Naive B cell (primary cell): ENCODE results near the gene CXCL10. TPM values are rescaled to one million over a fixed set of nuclear protein-coding genes. Genes with fewer than 3 reads are reported as not detected.
A peak's percentile ranks its signal among the peaks of the same experiment; 100 is the strongest.
"Not testable (repeated sequence)": the region's sequence is repeated elsewhere in the genome, so short reads cannot be mapped to it uniquely, and the experiment has no call there.

Experiments
- ATAC-seq, 2 donors: fragments of 150-1000 bp; cut with Tn5 transposase; 2 replicates each; pipeline ENCODE4 v1.10.0; 2021; ENCODE audit warnings: low read depth in 2 of 2, mild to moderate bottlenecking in 2 of 2, moderate library complexity in 2 of 2
- DNase-seq: peaks from one replicate; pipeline ENCODE4 v3.0.0; 2022
- H3K27ac Mint-ChIP-seq, 6 donors: one replicate each; pipeline ENCODE4 v1.8.0; 2020 to 2022; ENCODE audit warnings: mild to moderate bottlenecking in 6 of 6, mixed read lengths in 6 of 6, moderate library complexity in 5 of 6, inconsistent platforms in 2 of 6
- H3K27me3 Mint-ChIP-seq, 3 donors: one replicate each; pipeline ENCODE4 v1.8.0; 2021 to 2022; ENCODE audit warnings: mixed read lengths in 3 of 3, mild to moderate bottlenecking in 1 of 3
- H3K36me3 Mint-ChIP-seq, 2 donors: one replicate each; pipeline ENCODE4 v1.8.0; 2020 to 2022; ENCODE audit warnings: mixed read lengths in 2 of 2, inconsistent platforms in 1 of 2, mild to moderate bottlenecking in 1 of 2
- H3K4me1 Mint-ChIP-seq, 3 donors: one replicate each; pipeline ENCODE4 v1.8.0; 2020 to 2022; ENCODE audit warnings: mixed read lengths in 3 of 3, inconsistent platforms in 1 of 3, mild to moderate bottlenecking in 1 of 3, moderate library complexity in 1 of 3
- H3K4me3 Mint-ChIP-seq, 8 donors: one replicate each; pipeline ENCODE4 v1.8.0; 2020 to 2022; ENCODE audit warnings: mild to moderate bottlenecking in 8 of 8, mixed read lengths in 8 of 8, moderate library complexity in 8 of 8, inconsistent platforms in 2 of 8
- H3K9me3 Mint-ChIP-seq, 7 donors: one replicate each; pipeline ENCODE4 v1.8.0; 2020 to 2022; ENCODE audit warnings: mixed read lengths in 7 of 7, mild to moderate bottlenecking in 5 of 7, inconsistent platforms in 2 of 7, moderate library complexity in 1 of 7
- polyA plus RNA-seq, 6 donors: library from polyadenylated mRNA; unstranded; fragments of 300-500 nt; fragmentation: Illumina TruSeq; gene quantifications; one replicate each; pipeline ENCODE4 v1.2.3, GENCODE V29; 2021; ENCODE audit warnings: low read depth in 6 of 6

The CXCL10 gene
- not detected for polyA plus RNA-seq

GRCh38 chr4:76023389-76023788 is at the start of gene CXCL10:
TSS of gene CXCL10 (minus strand) at chr4:76023497. CDS start at chr4:76023431, 66 bp downstream.
- Mint-ChIP-seq H3K27ac (peak within 1 kb of the TSS in 4 of 6 donors; percentile 22 to 84 (median 35)), H3K9me3 (peaks cover 0 to 2% (median 0%) of the 10 kb centered on the region in 7 donors), H3K4me3 (peak within 1 kb of the TSS in 5 of 8 donors; percentile 3 to 70 (median 47)), H3K4me1 (peaks cover 18 to 26% (median 23%) of the 10 kb centered on the region in 3 donors), H3K27me3 (no peaks in the 10 kb centered on the region), H3K36me3 (no peaks in the 10 kb centered on the region)
- peak; percentile 76 to 86 for ATAC-seq
- peak; percentile 9 for DNase-seq

GRCh38 chr4:76072760-76073159 is 49.5 kb upstream of the CXCL10 start:
- no peak for DNase-seq
- Mint-ChIP-seq H3K27ac (no peak overlapping the region), H3K4me1 (no peaks in the 10 kb centered on the region), H3K36me3 (no peaks in the 10 kb centered on the region), H3K4me3 (no peak overlapping the region), H3K27me3 (no peaks in the 10 kb centered on the region), H3K9me3 (no peaks in the 10 kb centered on the region)
- ATAC-seq = no peak

GRCh38 chr4:76067652-76068286 is 44.5 kb upstream of the CXCL10 start:
- Mint-ChIP-seq H3K9me3 (no peaks in the 10 kb centered on the region), H3K27ac (no peak overlapping the region), H3K4me1 (peaks cover 3 to 4% (median 4%) of the 10 kb centered on the region in 3 donors), H3K4me3 (no peak overlapping the region), H3K27me3 (no peaks in the 10 kb centered on the region), H3K36me3 (no peaks in the 10 kb centered on the region)
- DNase-seq = peak; percentile 71
- peak; percentile 92 to 98 for ATAC-seq

- H3K4me3 Mint-ChIP-seq = no peak overlapping the region
- no peak for DNase-seq
Observed at GRCh38 chr4:76066546-76066945, 43.2 kb upstream of the CXCL10 start.

GRCh38 chr4:76061982-76062381 is 38.7 kb upstream of the CXCL10 start:
- Mint-ChIP-seq H3K4me3 (peak overlapping the region; percentile 1 to 76 (median 42)), H3K27me3 (no peaks in the 10 kb centered on the region), H3K27ac (peak overlapping the region in 5 of 6 donors; percentile 18 to 83 (median 74)), H3K4me1 (peaks cover 25 to 31% (median 29%) of the 10 kb centered on the region in 3 donors), H3K9me3 (no peaks in the 10 kb centered on the region), H3K36me3 (no peaks in the 10 kb centered on the region)
- ATAC-seq (peak; percentile 99), DNase-seq (peak; percentile 66)

More at GRCh38 chr4:76066546-76066945, 43.2 kb upstream of the CXCL10 start:
- no peaks in the 10 kb centered on the region for H3K9me3 Mint-ChIP-seq
- peaks cover 10 to 14% (median 12%) of the 10 kb centered on the region in 3 donors for H3K4me1 Mint-ChIP-seq
- H3K27ac Mint-ChIP-seq = no peak overlapping the region
- ATAC-seq = no peak
- H3K36me3 Mint-ChIP-seq = no peaks in the 10 kb centered on the region
- no peaks in the 10 kb centered on the region for H3K27me3 Mint-ChIP-seq

- peak overlapping the region in 4 of 6 donors; percentile 6 to 83 (median 75) for H3K27ac Mint-ChIP-seq
- peak overlapping the region in 7 of 8 donors; percentile 1 to 58 (median 20) for H3K4me3 Mint-ChIP-seq
- no peaks in the 10 kb centered on the region for H3K27me3 Mint-ChIP-seq
- DNase-seq (no peak), ATAC-seq (no peak)
- peaks cover 25 to 31% (median 29%) of the 10 kb centered on the region in 3 donors for H3K4me1 Mint-ChIP-seq
- H3K36me3 Mint-ChIP-seq = no peaks in the 10 kb centered on the region
- H3K9me3 Mint-ChIP-seq = no peaks in the 10 kb centered on the region
Observed at GRCh38 chr4:76061421-76061820, 38.1 kb upstream of the CXCL10 start.

- Mint-ChIP-seq H3K27ac (peak overlapping the region in 1 of 6 donors; percentile 74), H3K27me3 (no peaks in the 10 kb centered on the region), H3K36me3 (no peaks in the 10 kb centered on the region), H3K9me3 (no peaks in the 10 kb centered on the region), H3K4me1 (peaks cover 25 to 33% (median 30%) of the 10 kb centered on the region in 3 donors), H3K4me3 (peak overlapping the region in 1 of 8 donors; percentile 32)
- DNase-seq (no peak), ATAC-seq (peak in 1 of 2 donors; percentile 22)
Observed at GRCh38 chr4:76060506-76060905, 37.2 kb upstream of the CXCL10 start.

- ATAC-seq (no peak), DNase-seq (no peak)
- Mint-ChIP-seq H3K9me3 (no peaks in the 10 kb centered on the region), H3K27me3 (no peaks in the 10 kb centered on the region), H3K4me3 (no peak overlapping the region), H3K27ac (no peak overlapping the region), H3K36me3 (no peaks in the 10 kb centered on the region), H3K4me1 (peaks cover 33 to 41% (median 37%) of the 10 kb centered on the region in 3 donors)
Observed at GRCh38 chr4:76059750-76060149, 36.5 kb upstream of the CXCL10 start.

- Mint-ChIP-seq H3K27ac (peak overlapping the region in 1 of 6 donors; percentile 40), H3K4me3 (no peak overlapping the region), H3K27me3 (no peaks in the 10 kb centered on the region), H3K4me1 (peaks cover 33 to 41% (median 39%) of the 10 kb centered on the region in 3 donors), H3K36me3 (no peaks in the 10 kb centered on the region), H3K9me3 (no peaks in the 10 kb centered on the region)
- DNase-seq (no peak), ATAC-seq (no peak)
Observed at GRCh38 chr4:76058888-76059426, 35.7 kb upstream of the CXCL10 start.

- Mint-ChIP-seq H3K27me3 (no peaks in the 10 kb centered on the region), H3K4me1 (peaks cover 33 to 41% (median 39%) of the 10 kb centered on the region in 3 donors), H3K27ac (no peak overlapping the region), H3K36me3 (no peaks in the 10 kb centered on the region), H3K9me3 (no peaks in the 10 kb centered on the region), H3K4me3 (no peak overlapping the region)
- DNase-seq = no peak
- no peak for ATAC-seq
Observed at GRCh38 chr4:76058302-76058701, 35.0 kb upstream of the CXCL10 start.

GRCh38 chr4:76055421-76055820 is 32.1 kb upstream of the CXCL10 start:
- no peak overlapping the region for H3K4me3 Mint-ChIP-seq
- peaks cover 13 to 17% (median 16%) of the 10 kb centered on the region in 3 donors for H3K4me1 Mint-ChIP-seq
- no peaks in the 10 kb centered on the region for H3K9me3 Mint-ChIP-seq
- H3K27me3 Mint-ChIP-seq = no peaks in the 10 kb centered on the region
- H3K27ac Mint-ChIP-seq = peak overlapping the region in 4 of 6 donors; percentile 12 to 73 (median 59)
- DNase-seq (no peak), ATAC-seq (no peak)
- no peaks in the 10 kb centered on the region for H3K36me3 Mint-ChIP-seq

- ATAC-seq = peak; percentile 99
- H3K27ac Mint-ChIP-seq = peak overlapping the region in 5 of 6 donors; percentile 58 to 91 (median 67)
Observed at GRCh38 chr4:76055016-76055415, 31.7 kb upstream of the CXCL10 start.

GRCh38 chr4:76053730-76054129 is 30.4 kb upstream of the CXCL10 start:
- DNase-seq (no peak), ATAC-seq (no peak)
- H3K36me3 Mint-ChIP-seq = no peaks in the 10 kb centered on the region
- H3K4me3 Mint-ChIP-seq = no peak overlapping the region
- no peak overlapping the region for H3K27ac Mint-ChIP-seq
- H3K4me1 Mint-ChIP-seq = peaks cover 8 to 10% (median 10%) of the 10 kb centered on the region in 3 donors
- H3K9me3 Mint-ChIP-seq = no peaks in the 10 kb centered on the region
- no peaks in the 10 kb centered on the region for H3K27me3 Mint-ChIP-seq

More at GRCh38 chr4:76055016-76055415, 31.7 kb upstream of the CXCL10 start:
- Mint-ChIP-seq H3K4me3 (peak overlapping the region in 1 of 8 donors; percentile 54), H3K36me3 (no peaks in the 10 kb centered on the region), H3K27me3 (no peaks in the 10 kb centered on the region), H3K4me1 (peaks cover 9 to 13% (median 12%) of the 10 kb centered on the region in 3 donors), H3K9me3 (no peaks in the 10 kb centered on the region)
- peak; percentile 40 for DNase-seq

- not testable (repeated sequence) for H3K9me3 Mint-ChIP-seq, H3K27ac Mint-ChIP-seq, H3K4me1 Mint-ChIP-seq, ATAC-seq, H3K36me3 Mint-ChIP-seq, DNase-seq, H3K4me3 Mint-ChIP-seq
- peaks cover 0 to 11% (median 5%) of the 10 kb centered on the region in 3 donors for H3K27me3 Mint-ChIP-seq
Observed at GRCh38 chr4:76050560-76051050, 27.3 kb upstream of the CXCL10 start.
